ENCODE data around the gene DPP4. TPM values are rescaled to one million over a fixed set of nuclear protein-coding genes. Genes with fewer than 3 reads are reported as not detected.

The DPP4 gene
- total RNA-seq, 1 donor from 2014 or later, result 1.7 TPM

DNA sequence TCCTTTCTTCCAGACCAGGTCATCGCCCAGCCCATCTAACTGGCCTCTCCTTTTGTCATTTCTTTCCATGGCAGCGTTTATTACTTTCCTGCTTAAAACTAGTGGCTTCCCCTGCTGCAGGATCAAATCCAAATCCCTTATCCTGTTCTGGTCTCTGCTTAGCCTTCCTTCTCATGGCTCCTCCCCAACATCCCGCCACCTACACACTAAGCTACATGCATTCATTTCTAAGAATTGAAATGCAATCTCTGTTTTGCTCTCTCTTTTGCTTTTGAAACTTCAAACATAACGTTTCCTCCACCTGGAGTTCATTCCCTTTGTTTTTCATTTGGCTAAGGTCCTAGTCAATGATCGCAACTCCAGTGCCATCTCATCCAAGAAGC lies 18.0 kb upstream of the DPP4 start:
- DNase-seq (ENCODE audit: low spot score in 2 of 2), result no peak
- Histone ChIP-seq H3K4me3 (no peak overlapping the region), H3K27ac (no peak overlapping the region), H3K36me3 (no peaks in the 10 kb centered on the region), H3K4me1 (no peaks in the 10 kb centered on the region), H3K9me3 (no peaks in the 10 kb centered on the region), H3K27me3 (no peaks in the 10 kb centered on the region)
- intact Hi-C loops (cut with DNase I), result no loop called here
- TF ChIP-seq, protein P1, sequence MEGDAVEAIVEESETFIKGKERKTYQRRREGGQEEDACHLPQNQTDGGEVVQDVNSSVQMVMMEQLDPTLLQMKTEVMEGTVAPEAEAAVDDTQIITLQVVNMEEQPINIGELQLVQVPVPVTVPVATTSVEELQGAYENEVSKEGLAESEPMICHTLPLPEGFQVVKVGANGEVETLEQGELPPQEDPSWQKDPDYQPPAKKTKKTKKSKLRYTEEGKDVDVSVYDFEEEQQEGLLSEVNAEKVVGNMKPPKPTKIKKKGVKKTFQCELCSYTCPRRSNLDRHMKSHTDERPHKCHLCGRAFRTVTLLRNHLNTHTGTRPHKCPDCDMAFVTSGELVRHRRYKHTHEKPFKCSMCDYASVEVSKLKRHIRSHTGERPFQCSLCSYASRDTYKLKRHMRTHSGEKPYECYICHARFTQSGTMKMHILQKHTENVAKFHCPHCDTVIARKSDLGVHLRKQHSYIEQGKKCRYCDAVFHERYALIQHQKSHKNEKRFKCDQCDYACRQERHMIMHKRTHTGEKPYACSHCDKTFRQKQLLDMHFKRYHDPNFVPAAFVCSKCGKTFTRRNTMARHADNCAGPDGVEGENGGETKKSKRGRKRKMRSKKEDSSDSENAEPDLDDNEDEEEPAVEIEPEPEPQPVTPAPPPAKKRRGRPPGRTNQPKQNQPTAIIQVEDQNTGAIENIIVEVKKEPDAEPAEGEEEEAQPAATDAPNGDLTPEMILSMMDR (IDR thresholded peaks at IDR 0.05), result no peak

DNA sequence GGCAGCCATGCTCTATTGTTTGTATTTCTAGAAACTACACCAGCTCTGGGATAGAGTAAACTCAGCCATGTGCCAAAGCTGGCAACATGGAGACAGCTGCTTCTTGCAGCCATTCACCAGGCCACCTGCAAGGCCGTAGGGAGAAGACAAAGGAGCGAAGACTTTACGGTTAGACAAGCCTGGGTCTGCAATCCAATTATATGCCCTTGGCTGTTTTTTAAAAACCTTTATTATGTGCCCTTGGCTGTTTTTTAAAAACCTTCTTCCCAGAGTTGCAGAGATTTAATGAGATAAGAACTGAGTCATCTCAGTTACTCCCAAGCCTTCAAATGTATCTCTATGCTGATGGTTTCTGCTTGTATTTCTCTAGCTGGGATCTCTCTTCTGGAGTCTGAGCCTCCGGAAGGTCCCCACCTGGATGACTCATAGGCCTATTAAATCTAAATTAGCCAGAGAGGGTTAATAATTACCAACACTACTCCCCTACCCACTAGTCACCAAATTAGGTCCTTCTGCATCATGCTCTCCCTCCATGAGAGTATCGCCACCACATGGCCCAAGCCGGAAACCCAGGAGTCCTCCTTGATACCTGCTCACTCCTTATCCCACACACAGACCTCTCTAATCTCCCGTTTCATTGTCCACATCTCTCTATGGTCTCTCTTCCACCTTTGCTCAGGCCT lies 17.5 kb upstream of the DPP4 start:
- Histone ChIP-seq H3K9me3 (no peaks in the 10 kb centered on the region), H3K36me3 (no peaks in the 10 kb centered on the region), H3K27me3 (no peaks in the 10 kb centered on the region), H3K4me1 (no peaks in the 10 kb centered on the region), H3K4me3 (no peak overlapping the region), H3K27ac (no peak overlapping the region)
- intact Hi-C loops (cut with DNase I), result no loop called here
- DNase-seq (ENCODE audit: low spot score in 2 of 2), result no peak
- TF ChIP-seq, protein P1 (IDR thresholded peaks at IDR 0.05), result no peak

DNA sequence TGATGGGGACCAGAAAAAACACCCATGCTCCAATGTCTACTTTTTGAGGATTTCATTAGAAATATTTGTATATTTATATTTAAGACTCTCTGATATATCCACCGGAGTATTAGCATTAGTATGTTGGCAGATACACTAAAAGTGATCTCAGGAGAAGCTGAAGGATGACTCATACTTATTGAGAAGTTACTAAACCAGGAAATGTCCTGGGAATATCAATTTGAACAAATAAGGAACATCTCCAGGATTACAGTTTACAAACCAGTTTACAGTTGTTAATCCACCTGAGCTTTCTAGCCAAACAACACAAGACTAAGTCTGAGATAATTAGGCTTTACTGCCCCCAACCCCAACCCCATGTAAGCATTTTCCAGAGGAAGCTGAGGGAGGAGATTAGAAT lies 16.1 kb upstream of the DPP4 start:
- H3K4me1 ChIP-seq, result no peaks in the 10 kb centered on the region
- no peaks in the 10 kb centered on the region for H3K9me3 ChIP-seq
- no peak overlapping the region for H3K27ac ChIP-seq
- TF ChIP-seq, protein P1 (IDR thresholded peaks at IDR 0.05), result no peak
- no peaks in the 10 kb centered on the region for H3K27me3 ChIP-seq
- DNase-seq (ENCODE audit: low spot score in 2 of 2), result no peak
- H3K36me3 ChIP-seq, result no peaks in the 10 kb centered on the region
- H3K4me3 ChIP-seq, result no peak overlapping the region
- intact Hi-C loops (cut with DNase I), result no loop called here

DNA sequence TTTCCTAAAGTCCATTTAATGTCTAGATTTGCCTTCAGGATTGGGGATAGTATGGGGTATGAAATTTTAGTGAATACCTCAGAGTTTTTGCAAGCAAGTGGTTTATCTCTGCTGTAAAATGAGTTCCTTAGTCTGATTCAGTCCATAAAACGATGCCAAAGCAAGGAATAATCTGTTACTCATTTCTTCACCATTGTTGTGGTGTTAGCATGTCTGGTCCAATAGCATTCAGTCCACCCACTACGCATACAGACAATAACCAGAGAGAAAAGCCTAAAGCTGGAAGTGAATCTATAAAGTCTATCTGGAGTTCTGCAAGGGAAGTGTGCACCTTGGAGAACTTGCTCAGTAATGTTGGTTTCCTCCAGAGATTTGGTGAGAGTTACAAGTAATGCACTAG lies 12.9 kb upstream of the DPP4 start:
- intact Hi-C loops (cut with DNase I), result no loop called here
- no peaks in the 10 kb centered on the region for H3K36me3 ChIP-seq
- DNase-seq (ENCODE audit: low spot score in 2 of 2), result no peak
- no peaks in the 10 kb centered on the region for H3K4me1 ChIP-seq
- H3K27me3 ChIP-seq, result no peaks in the 10 kb centered on the region
- TF ChIP-seq, protein P1 (IDR thresholded peaks at IDR 0.05), result no peak
- H3K9me3 ChIP-seq, result no peaks in the 10 kb centered on the region
- no peak overlapping the region for H3K27ac ChIP-seq
- no peak overlapping the region for H3K4me3 ChIP-seq

DNA sequence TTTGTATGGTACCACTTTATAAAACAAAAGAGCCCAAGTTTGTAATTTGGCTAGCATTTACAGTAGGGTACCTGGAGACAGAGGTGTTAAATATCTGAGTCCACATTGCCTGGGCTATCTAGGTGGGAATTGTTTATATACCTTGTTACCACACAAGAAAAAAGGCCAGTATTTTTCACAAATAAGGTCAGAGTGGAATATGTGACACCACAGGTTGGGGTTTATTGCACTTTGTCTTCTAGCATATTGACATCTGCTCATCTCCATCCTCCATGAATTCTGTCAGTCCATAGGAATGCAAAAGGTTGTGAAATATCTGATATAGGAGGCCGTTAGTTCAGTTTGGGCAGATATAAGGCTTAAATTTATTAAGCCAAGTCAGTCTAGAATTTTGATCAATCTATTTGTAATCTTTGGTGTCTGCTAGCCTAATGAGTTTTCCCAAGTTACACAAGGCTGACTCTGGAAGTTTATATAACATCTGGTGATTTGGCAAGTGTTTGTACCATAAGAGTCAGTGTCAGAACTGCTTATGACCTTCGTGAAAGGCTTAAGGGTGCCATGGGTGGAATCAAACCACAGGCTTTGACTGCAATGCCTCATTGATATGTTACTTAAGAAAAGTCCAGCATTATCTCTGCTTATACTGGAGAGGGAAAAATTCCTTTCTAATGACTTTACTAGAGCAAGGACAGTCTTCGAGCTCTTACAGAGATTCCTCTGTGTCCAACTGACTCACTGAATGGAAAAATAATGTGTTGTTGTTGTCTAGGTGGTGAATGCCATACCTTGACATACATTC lies 11.3 kb upstream of the DPP4 start:
- Histone ChIP-seq H3K27ac (no peak overlapping the region), H3K4me3 (no peak overlapping the region), H3K4me1 (no peaks in the 10 kb centered on the region), H3K27me3 (no peaks in the 10 kb centered on the region), H3K9me3 (no peaks in the 10 kb centered on the region), H3K36me3 (no peaks in the 10 kb centered on the region)
- no peak for DNase-seq (ENCODE audit: low spot score in 2 of 2)
- TF ChIP-seq, protein P1 (IDR thresholded peaks at IDR 0.05), result no peak
- intact Hi-C loops (cut with DNase I), result no loop called here
